ENCODE measurements around the gene SAMSN1. TPM values are rescaled to one million over a fixed set of nuclear protein-coding genes. Genes with fewer than 3 reads are reported as not detected.
A peak's percentile ranks its signal among the peaks of the same experiment; 100 is the strongest.

The SAMSN1 gene
- total RNA-seq, 3 donors from 2014 or later (not counting 1 experiment from before 2014, with no cell fraction given): 17.7 to 101 (median 18.2) TPM

GRCh38 chr21:14483296-14483695 lies 62.8 kb downstream of the SAMSN1 start:
- no peak for TF ChIP-seq CTCF (IDR thresholded peaks at IDR 0.05)
- Mint-ChIP-seq H3K27ac (peak overlapping the region; percentile 63 to 82), H3K4me1 (peaks cover 16 to 18% of the 10 kb centered on the region in 2 donors), H3K36me3 (no peaks in the 10 kb centered on the region), H3K27me3 (ENCODE audit: low read depth in 2 of 2) (no peaks in the 10 kb centered on the region), H3K4me3 (peak overlapping the region; percentile 9), H3K9me3 (no peaks in the 10 kb centered on the region)
- DNase-seq (no peak), ATAC-seq (no peak)
- no peak overlapping the region for H3K4me3 ChIP-seq (ENCODE audit: low read length)
- H3K36me3 ChIP-seq (ENCODE audit: control insufficient read depth, insufficient read depth, low read length): no peaks in the 10 kb centered on the region
- H3K27me3 ChIP-seq (ENCODE audit: control insufficient read depth, insufficient read depth, low read length): no peaks in the 10 kb centered on the region
- peaks cover 12% of the 10 kb centered on the region for H3K4me1 ChIP-seq (ENCODE audit: control insufficient read depth, insufficient read depth, low read length)
- WGBS (ENCODE audit: insufficient coverage): 98% methylated on average over 8 of the region's 8 CpGs
- intact Hi-C loops (cut with micrococcal nuclease): no loop called here
- no peak overlapping the region for H3K27ac ChIP-seq (ENCODE audit: low read length)
- H3K9me3 ChIP-seq (ENCODE audit: control insufficient read depth, insufficient read depth, low read length): no peaks in the 10 kb centered on the region

- Mint-ChIP-seq H3K9me3 (no peaks in the 10 kb centered on the region), H3K27ac (peak overlapping the region; percentile 77 to 82), H3K4me3 (peak overlapping the region; percentile 79), H3K36me3 (no peaks in the 10 kb centered on the region), H3K27me3 (ENCODE audit: low read depth in 2 of 2) (no peaks in the 10 kb centered on the region), H3K4me1 (peaks cover 16 to 18% of the 10 kb centered on the region in 2 donors)
- no peaks in the 10 kb centered on the region for H3K36me3 ChIP-seq (ENCODE audit: control insufficient read depth, insufficient read depth, low read length)
- no peaks in the 10 kb centered on the region for H3K27me3 ChIP-seq (ENCODE audit: control insufficient read depth, insufficient read depth, low read length)
- no peak for TF ChIP-seq CTCF (IDR thresholded peaks at IDR 0.05)
- H3K27ac ChIP-seq (ENCODE audit: low read length): peak overlapping the region; percentile 73
- peaks cover 12% of the 10 kb centered on the region for H3K4me1 ChIP-seq (ENCODE audit: control insufficient read depth, insufficient read depth, low read length)
- no peak overlapping the region for H3K4me3 ChIP-seq (ENCODE audit: low read length)
- no peaks in the 10 kb centered on the region for H3K9me3 ChIP-seq (ENCODE audit: control insufficient read depth, insufficient read depth, low read length)
- intact Hi-C loops (cut with micrococcal nuclease): no loop called here
- WGBS (ENCODE audit: insufficient coverage): 8% methylated on average over 7 of the region's 7 CpGs
- ATAC-seq: peak; percentile 66 to 85 (median 76)
- DNase-seq: peak in 1 of 2 donors; percentile 72
Measured at GRCh38 chr21:14482165-14482564, 64.0 kb downstream of the SAMSN1 start.

- 75% methylated on average over 1 of the region's 3 CpGs for WGBS (ENCODE audit: insufficient coverage)
- no peak overlapping the region for H3K4me3 Mint-ChIP-seq
- H3K4me1 ChIP-seq (ENCODE audit: control insufficient read depth, insufficient read depth, low read length): peaks cover 12% of the 10 kb centered on the region
- H3K36me3 ChIP-seq (ENCODE audit: control insufficient read depth, insufficient read depth, low read length): no peaks in the 10 kb centered on the region
- DNase-seq (no peak), ATAC-seq (no peak)
- H3K27ac ChIP-seq (ENCODE audit: low read length): no peak overlapping the region
- H3K27me3 ChIP-seq (ENCODE audit: control insufficient read depth, insufficient read depth, low read length): no peaks in the 10 kb centered on the region
- no peaks in the 10 kb centered on the region for H3K36me3 Mint-ChIP-seq
- TF ChIP-seq CTCF (IDR thresholded peaks at IDR 0.05): no peak
- peaks cover 16 to 18% of the 10 kb centered on the region in 2 donors for H3K4me1 Mint-ChIP-seq
- H3K27me3 Mint-ChIP-seq (ENCODE audit: low read depth in 2 of 2): no peaks in the 10 kb centered on the region
- no peaks in the 10 kb centered on the region for H3K9me3 Mint-ChIP-seq
- H3K9me3 ChIP-seq (ENCODE audit: control insufficient read depth, insufficient read depth, low read length): no peaks in the 10 kb centered on the region
- H3K27ac Mint-ChIP-seq: no peak overlapping the region
- intact Hi-C loops (cut with micrococcal nuclease): no loop called here
- H3K4me3 ChIP-seq (ENCODE audit: low read length): no peak overlapping the region
Measured at GRCh38 chr21:14480411-14481031, 65.6 kb downstream of the SAMSN1 start.
